GM19468 (cell line): ENCODE data around the gene HECW1.

Experiments used
- ATAC-seq: cut with Tn5 transposase; IDR thresholded peaks from one replicate; pipeline ENCODE4 v1.9.1; 2021; ENCODE audit warnings: mild to moderate bottlenecking, moderate library complexity, moderate number of reproducible peaks; ENCODE audit not compliant: unreplicated experiment; ENCODE audit errors: extremely low read depth

The HECW1 gene

DNA sequence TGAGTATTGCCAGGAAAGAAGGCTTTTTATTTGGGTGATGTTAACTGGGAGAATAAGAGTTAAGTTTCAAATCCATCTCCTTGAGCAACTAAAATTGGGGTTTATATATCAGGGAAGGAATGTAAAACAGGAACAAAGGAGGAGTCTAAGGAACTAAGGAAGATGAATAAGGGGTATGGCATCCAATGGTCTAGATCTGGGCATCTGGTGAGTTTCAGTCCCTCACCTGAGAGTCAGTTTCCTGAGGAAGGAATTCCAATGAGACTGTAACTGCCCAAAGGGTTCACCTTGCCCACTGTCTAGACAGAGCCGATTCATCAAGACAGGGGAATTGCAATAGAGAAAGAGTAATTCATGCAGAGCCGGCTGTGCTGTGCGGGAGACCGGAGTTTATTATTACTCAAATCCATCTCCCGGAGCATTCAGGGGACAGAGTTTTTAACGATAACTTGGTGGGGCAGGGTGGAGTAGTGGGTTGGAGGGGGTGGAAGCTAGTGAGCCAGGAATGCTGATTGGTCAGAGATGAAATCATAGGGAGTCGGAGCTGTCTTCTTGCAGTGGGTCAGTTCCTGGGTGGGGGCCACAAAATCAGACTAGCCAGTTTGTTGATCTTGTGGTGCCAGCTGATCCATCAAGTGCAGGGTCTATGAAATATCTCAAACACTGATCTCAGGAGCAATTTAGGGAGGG lies 282.1 kb downstream of the HECW1 start:
- no peak for ATAC-seq

DNA sequence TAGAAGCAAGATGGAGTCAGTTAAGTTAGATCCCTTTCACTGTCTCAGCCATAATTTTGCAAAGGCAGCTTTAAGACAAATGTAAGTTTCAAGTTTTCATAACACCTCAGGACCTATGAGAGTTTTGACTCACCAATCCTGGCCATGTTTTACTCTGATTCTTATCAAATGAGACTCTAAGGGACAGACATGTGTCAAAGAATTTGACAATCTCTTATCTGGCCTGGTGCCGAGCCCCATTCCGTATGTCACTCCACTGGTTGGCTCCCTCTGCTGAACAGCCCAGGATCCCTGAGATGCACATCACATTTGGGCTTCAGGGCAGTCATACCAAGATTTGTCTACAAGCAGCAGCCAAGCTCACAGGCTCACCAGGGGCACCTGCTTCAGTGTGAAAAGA lies 282.9 kb downstream of the HECW1 start:
- no peak for ATAC-seq

DNA sequence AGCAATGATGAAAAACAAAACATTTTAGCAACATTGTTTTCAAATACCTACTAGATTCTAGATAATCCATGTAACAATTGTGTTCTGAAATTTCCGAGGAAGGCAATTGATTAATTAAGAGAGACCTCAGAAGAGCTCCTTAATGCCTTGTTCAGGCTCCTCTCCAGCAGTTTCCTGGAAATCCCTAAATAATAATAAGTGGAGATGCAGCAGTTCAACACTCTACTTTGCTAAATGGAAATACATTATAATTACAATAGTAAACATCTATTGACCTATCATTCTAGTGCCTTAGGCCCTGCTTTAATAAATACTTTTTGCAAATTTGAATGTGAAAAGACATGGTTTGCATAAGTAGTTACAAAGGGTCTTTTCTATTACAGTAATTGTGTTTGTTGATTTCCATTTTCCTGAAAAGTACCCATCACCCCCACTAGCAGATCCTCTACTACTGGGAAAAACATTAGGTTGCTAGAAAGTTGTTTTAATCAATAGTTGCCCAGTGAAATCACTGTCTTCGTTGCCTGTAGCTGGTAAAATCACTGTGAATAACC lies 283.8 kb downstream of the HECW1 start:
- ATAC-seq, result no peak

- no peak for ATAC-seq
Measured at GRCh38 chr7:43398831-43399230, 286.4 kb downstream of the HECW1 start.

DNA sequence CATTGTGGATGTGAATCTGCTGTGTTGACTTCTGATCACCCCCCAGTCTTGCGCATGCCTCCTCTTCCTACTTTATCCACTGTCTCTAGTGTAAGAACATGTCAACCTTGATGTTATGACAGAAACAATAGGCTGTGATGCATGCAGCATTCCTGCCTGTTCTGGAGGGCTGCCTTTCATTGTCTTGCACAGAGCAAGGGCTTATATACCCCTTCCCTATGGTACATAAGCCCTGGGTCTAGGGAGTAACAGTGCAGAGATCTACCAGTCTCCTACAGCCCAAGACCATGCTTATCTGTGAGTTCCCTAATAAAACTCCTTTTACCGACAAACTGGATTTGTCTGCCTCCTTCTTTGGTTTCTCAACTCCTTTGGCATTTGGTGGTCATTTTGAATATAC lies 293.5 kb downstream of the HECW1 start:
- no peak for ATAC-seq

GRCh38 chr7:43406961-43407360 lies 294.5 kb downstream of the HECW1 start:
- ATAC-seq, result no peak

DNA sequence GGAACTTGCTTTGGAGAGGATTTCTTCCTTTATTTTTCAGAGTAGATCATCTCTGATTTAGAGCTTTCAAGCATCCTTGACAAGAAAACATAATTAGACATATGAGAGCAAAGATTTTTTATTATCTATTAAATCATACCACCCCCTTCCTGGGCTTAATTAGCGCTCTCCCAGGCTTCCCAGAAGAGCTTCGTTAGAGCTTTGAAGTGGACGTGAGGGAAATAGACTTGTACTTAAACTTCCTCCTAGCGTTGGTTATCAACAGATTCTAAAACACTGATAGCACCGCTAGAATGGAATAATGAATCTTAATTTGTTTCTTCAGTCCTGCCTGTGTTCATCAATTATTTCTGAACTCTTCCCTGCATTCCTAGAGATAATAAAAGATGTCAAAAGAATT lies 296.5 kb downstream of the HECW1 start:
- ATAC-seq, result no peak

DNA sequence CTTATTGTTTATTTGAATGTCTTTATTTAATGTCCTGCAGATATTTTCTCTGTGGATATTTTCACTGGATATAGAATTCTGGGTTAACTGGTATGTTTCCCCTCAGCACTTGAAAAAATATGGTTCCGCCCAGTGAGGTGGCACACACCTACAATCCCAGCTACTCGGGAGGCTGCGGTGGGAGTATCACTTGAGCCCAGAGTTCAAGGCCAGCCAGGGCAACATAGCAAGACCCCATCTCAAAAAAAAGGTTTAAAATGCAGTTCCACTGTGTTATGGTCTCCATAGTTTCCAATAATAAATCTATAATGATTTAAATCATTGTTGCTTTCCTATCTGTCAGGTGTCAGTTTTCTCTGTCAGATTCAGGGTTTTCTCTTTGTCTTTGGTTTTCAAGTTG lies 305.0 kb downstream of the HECW1 start:
- no peak for ATAC-seq

- no peak for ATAC-seq
Measured at GRCh38 chr7:43430411-43430810, 318.0 kb downstream of the HECW1 start.

- no peak for ATAC-seq
Measured at GRCh38 chr7:43431020-43431595, 318.7 kb downstream of the HECW1 start.

DNA sequence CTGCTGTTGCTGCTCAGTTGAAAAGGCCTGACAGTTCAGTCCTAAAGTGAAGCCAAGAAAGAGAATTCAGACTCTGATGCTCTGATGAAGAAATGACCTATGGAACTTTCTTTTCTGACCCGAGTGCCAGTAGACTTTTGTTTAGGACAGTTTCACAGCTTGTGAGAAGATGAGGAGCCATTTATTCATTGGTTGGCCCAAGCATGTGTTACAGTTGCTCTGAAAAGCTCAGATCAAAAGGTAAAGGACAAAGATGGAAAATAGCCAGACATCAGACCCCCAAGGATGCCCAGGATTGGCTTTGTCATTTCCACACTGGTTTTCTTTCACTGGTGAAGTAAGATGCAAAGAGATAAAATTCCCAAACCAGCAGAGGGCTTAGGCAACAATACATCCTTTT lies 321.2 kb downstream of the HECW1 start:
- ATAC-seq, result no peak

- ATAC-seq, result no peak
Measured at GRCh38 chr7:43437001-43437400, 324.6 kb downstream of the HECW1 start.

- no peak for ATAC-seq
Measured at GRCh38 chr7:43438897-43439479, 326.5 kb downstream of the HECW1 start.

GRCh38 chr7:43439631-43440401 lies 327.4 kb downstream of the HECW1 start:
- no peak for ATAC-seq

- ATAC-seq, result no peak
Measured at GRCh38 chr7:43441231-43442130, 329.0 kb downstream of the HECW1 start.

- no peak for ATAC-seq
Measured at GRCh38 chr7:43443381-43443780, 330.9 kb downstream of the HECW1 start.

DNA sequence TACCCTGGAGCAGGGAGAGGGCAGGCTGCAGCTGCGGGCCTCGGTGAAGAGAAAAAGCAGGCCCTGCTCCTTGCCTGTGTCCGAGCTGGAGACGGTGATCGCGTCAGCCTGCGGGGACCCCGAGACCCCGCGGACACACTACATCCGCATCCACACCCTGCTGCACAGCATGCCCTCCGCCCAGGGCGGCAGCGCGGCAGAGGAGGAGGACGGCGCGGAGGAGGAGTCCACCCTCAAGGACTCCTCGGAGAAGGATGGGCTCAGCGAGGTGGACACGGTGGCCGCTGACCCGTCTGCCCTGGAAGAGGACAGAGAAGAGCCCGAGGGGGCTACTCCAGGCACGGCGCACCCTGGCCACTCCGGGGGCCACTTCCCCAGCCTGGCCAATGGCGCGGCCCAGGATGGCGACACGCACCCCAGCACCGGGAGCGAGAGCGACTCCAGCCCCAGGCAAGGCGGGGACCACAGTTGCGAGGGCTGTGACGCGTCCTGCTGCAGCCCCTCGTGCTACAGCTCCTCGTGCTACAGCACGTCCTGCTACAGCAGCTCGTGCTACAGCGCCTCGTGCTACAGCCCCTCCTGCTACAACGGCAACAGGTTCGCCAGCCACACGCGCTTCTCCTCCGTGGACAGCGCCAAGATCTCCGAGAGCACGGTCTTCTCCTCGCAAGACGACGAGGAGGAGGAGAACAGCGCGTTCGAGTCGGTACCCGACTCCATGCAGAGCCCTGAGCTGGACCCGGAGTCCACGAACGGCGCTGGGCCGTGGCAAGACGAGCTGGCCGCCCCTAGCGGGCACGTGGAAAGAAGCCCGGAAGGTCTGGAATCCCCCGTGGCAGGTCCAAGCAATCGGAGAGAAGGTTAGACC lies 332.5 kb downstream of the HECW1 start:
- no peak for ATAC-seq

GRCh38 chr7:43449577-43449976 lies 337.1 kb downstream of the HECW1 start:
- ATAC-seq, result no peak

GRCh38 chr7:43450894-43451293 lies 338.4 kb downstream of the HECW1 start:
- no peak for ATAC-seq
